ENCODE data around the gene IPO4. TPM values are rescaled to one million over a fixed set of nuclear protein-coding genes. Genes with fewer than 3 reads are reported as not detected.

Gene IPO4
- total RNA-seq, 1 experiment from 2014 or later, result 157 TPM

DNA sequence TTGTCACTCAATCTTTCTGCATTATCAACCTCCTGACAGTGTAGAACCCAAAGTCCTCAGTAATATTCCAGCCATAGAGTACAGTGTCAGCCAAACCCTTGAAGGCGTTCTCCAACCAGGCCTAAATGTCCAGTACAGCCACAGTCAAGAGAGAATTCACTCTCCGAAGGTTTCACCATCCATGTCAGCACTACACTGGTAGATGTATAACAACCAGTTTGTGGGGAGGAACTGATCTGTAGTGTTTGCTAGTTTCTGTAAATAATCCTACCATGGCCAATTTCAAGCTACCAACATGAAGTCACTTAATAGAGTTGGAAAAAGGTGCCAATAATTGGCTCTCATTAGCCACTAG, 27.7 kb upstream of the IPO4 start:
- Histone ChIP-seq H3K4me3 (ENCODE audit: low read depth, low read length, poor library complexity, severe bottlenecking) (peak overlapping the region; percentile 93), H3K36me3 (ENCODE audit: insufficient read depth, low read length, poor library complexity, severe bottlenecking) (peaks cover 10% of the 10 kb centered on the region), H3K9me3 (ENCODE audit: low read depth, low read length, poor library complexity, severe bottlenecking) (no peaks in the 10 kb centered on the region), H3K4me1 (ENCODE audit: insufficient read depth, low read length, poor library complexity, severe bottlenecking) (peaks cover 9% of the 10 kb centered on the region), H3K27ac (ENCODE audit: low read depth, low read length, poor library complexity, severe bottlenecking) (peak overlapping the region; percentile 40), H3K27me3 (replicated peaks; ENCODE audit: insufficient read depth, low read depth, low read length, poor library complexity) (no peaks in the 10 kb centered on the region)
- no peak for DNase-seq (ENCODE audit: low spot score)
- POLR2A ChIA-PET (ENCODE audit: low non-redundant PET), result no interaction called here
- intact Hi-C loops (cut with micrococcal nuclease; ENCODE audit: unreplicated experiment), result no loop called here
- TF ChIP-seq, protein P1, sequence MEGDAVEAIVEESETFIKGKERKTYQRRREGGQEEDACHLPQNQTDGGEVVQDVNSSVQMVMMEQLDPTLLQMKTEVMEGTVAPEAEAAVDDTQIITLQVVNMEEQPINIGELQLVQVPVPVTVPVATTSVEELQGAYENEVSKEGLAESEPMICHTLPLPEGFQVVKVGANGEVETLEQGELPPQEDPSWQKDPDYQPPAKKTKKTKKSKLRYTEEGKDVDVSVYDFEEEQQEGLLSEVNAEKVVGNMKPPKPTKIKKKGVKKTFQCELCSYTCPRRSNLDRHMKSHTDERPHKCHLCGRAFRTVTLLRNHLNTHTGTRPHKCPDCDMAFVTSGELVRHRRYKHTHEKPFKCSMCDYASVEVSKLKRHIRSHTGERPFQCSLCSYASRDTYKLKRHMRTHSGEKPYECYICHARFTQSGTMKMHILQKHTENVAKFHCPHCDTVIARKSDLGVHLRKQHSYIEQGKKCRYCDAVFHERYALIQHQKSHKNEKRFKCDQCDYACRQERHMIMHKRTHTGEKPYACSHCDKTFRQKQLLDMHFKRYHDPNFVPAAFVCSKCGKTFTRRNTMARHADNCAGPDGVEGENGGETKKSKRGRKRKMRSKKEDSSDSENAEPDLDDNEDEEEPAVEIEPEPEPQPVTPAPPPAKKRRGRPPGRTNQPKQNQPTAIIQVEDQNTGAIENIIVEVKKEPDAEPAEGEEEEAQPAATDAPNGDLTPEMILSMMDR (conservative IDR thresholded peaks at IDR 0.05; ENCODE audit: low read depth, low read length), result no peak
- no peak for TF ChIP-seq EZH2 (IDR thresholded peaks at IDR 0.05; ENCODE audit: borderline replicate concordance, low read depth, low read length, poor library complexity, severe bottlenecking)
- CTCF ChIA-PET, result interaction anchor here (1.0 to 1.2 kb wide), 2 partner anchors 81 to 92 kb away, joined by 4 to 6 read pairs; partner anchors contain the start of gene CIDEB
- no TSS peak for BruUV-seq (replicated peaks)

DNA sequence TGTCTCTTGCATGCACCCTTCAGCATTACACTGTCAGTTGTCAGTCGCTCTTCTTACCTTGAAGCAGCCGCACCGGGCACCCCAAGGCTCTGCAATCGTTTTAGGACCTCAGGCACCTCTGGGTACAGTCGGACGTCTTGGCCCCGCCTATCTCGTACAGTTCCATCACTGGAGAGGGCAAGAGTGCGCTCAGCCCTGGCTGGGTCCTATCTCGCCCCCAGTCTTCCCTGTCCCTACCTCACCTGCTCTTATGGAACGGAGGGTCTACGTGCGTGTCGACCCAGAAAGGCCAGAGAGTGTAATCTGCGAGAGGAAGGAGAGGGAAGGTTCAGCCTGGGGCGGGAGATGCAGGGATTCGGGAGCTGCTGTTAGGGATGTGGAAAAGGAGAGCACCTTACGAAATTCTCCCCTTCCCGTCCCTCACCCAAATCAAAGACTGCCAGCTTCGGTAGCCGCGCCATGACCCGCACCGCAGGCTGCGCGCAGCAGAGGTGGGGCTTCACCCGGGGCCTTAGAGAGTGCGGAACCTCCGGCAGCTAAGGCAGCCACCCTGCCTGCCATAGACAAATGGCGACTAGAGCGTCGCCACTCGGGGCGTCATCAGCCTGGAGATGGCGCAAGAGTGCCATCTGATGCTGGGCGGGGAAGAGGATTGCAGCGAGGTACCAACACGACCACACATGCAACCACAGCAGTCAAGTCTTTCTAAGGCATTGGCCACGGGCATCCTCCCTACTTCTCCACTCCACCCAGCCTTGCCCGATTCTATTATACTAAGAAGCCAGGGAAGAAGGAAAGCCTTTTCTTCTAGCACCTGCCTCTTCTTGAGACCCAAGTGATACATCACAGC, 27.1 kb upstream of the IPO4 start, which contains the start of gene MDP1:
Gene MDP1 (minus strand): TSS at position 572 of the 850 bp plus-strand sequence. CDS start 111 bp downstream, at position 461.
- Histone ChIP-seq H3K4me3 (ENCODE audit: low read depth, low read length, poor library complexity, severe bottlenecking) (peak within 1 kb of the TSS; percentile 93), H3K36me3 (ENCODE audit: insufficient read depth, low read length, poor library complexity, severe bottlenecking) (peaks cover 12% of the 10 kb centered on the region), H3K27me3 (replicated peaks; ENCODE audit: insufficient read depth, low read depth, low read length, poor library complexity) (no peaks in the 10 kb centered on the region), H3K27ac (ENCODE audit: low read depth, low read length, poor library complexity, severe bottlenecking) (peak within 1 kb of the TSS; percentile 86), H3K9me3 (ENCODE audit: low read depth, low read length, poor library complexity, severe bottlenecking) (no peaks in the 10 kb centered on the region), H3K4me1 (ENCODE audit: insufficient read depth, low read length, poor library complexity, severe bottlenecking) (peaks cover 9% of the 10 kb centered on the region)
- intact Hi-C loops (cut with micrococcal nuclease; ENCODE audit: unreplicated experiment), result no loop called here
- POLR2A ChIA-PET (ENCODE audit: low non-redundant PET), result interaction anchor here (0.5 kb wide), 1 partner anchor 185 kb away, joined by 3 read pairs; no protein-coding TSS in a partner anchor
- no TSS peak for BruUV-seq (replicated peaks)
- DNase-seq (ENCODE audit: low spot score), result peak; percentile 93
- no peak for TF ChIP-seq EZH2 (IDR thresholded peaks at IDR 0.05; ENCODE audit: borderline replicate concordance, low read depth, low read length, poor library complexity, severe bottlenecking)
- TF ChIP-seq, protein P1 (conservative IDR thresholded peaks at IDR 0.05; ENCODE audit: low read depth, low read length), result peak; percentile 77
- CTCF ChIA-PET, result interaction anchor here (1.0 to 1.2 kb wide), 2 partner anchors 82 to 92 kb away, joined by 4 to 6 read pairs; partner anchors contain the start of gene CIDEB

DNA sequence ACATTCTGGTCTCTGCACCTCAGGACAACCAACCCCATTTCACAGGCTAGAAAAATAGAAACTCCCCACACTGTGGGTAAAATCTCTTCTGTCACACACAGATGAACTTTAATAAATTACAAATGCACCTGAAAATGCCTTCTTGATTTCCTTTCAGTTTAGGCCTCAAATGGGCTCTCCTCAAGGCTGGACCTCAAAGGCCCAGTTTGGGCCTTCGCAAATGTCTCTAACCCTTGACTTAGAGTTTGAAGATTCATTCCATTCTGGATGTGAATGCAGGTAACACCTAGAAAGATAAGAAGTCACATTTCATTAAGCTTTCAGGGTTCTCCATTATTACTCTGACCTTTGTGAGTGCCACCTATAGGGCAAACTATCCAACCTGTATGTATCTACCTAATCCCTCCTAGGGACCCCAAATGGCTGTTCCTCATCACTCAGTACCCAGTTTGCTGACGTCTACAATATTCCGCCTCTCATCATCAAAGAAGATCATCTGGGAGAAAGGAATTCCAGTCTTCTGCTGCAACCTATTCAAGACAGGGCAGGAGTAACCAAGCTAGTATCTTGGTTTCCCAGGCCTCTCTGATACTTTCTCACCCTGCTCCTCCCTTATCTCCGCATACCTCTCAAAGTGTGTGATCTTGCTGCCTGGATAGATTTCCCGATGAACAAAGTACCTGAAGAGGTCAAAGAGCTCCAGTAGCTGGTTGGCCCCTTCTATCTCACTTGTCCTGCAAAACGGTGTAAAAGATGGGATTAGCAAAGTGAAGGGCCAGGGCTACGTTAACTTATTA, 25.4 kb upstream of the IPO4 start:
- H3K36me3 ChIP-seq (ENCODE audit: insufficient read depth, low read length, poor library complexity, severe bottlenecking), result peaks cover 27% of the 10 kb centered on the region
- TSS peak; percentile 87 for BruUV-seq (replicated peaks)
- intact Hi-C loops (cut with micrococcal nuclease; ENCODE audit: unreplicated experiment), result loop anchor here (1.0 kb wide), 1 partner anchor 18 kb away; the partner anchor contains the start of genes GMPR2 and NEDD8

More for the DNA sequence above, 25.4 kb upstream of the IPO4 start:
- Histone ChIP-seq H3K4me3 (ENCODE audit: low read depth, low read length, poor library complexity, severe bottlenecking) (peak overlapping the region; percentile 58), H3K27ac (ENCODE audit: low read depth, low read length, poor library complexity, severe bottlenecking) (peak overlapping the region; percentile 90), H3K9me3 (ENCODE audit: low read depth, low read length, poor library complexity, severe bottlenecking) (no peaks in the 10 kb centered on the region), H3K4me1 (ENCODE audit: insufficient read depth, low read length, poor library complexity, severe bottlenecking) (peaks cover 9% of the 10 kb centered on the region), H3K27me3 (replicated peaks; ENCODE audit: insufficient read depth, low read depth, low read length, poor library complexity) (no peaks in the 10 kb centered on the region)
- TF ChIP-seq, protein P1 (conservative IDR thresholded peaks at IDR 0.05; ENCODE audit: low read depth, low read length), result no peak
- TF ChIP-seq EZH2 (IDR thresholded peaks at IDR 0.05; ENCODE audit: borderline replicate concordance, low read depth, low read length, poor library complexity, severe bottlenecking), result no peak
- POLR2A ChIA-PET (ENCODE audit: low non-redundant PET), result no interaction called here
- DNase-seq (ENCODE audit: low spot score), result no peak
- CTCF ChIA-PET, result no interaction called here
